ENCODE results near the gene SPINT2. TPM values are rescaled to one million over a fixed set of nuclear protein-coding genes. Genes with fewer than 3 reads are reported as not detected.

Gene SPINT2
- total RNA-seq, 1 donor, result 2.2 TPM

DNA sequence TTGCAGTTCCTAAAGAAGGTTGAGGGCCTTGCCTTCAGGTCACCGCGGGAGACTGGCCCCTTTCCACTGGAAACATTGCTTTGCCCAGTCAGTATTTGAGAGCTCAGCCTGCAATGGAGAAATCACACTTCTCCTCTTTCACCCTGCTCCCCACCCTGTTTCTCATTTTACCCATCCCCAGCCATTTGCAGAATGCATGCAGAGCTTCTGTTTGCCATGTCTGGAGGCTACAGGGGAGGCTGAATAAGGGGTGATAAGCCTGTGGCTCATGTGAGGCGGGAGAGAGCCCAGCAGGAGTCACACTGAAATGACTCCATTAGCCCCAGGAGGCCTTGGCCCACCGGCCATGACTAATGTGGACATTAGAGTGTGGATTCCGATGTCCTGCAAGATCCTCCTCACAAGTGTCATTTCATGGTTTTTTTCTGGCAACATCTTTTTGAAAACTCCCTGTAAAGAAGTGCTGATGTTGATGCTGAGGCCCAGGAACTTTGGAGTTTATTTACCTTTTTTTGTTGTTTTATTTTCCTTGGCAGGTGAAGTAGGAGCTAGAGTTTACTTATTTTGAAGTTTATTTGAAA is 6.3 kb downstream of the SPINT2 start:
- H3K27me3 ChIP-seq (ENCODE audit: insufficient read depth, low read length), result no peaks in the 10 kb centered on the region
- H3K36me3 ChIP-seq (ENCODE audit: insufficient read depth, low read length), result no peaks in the 10 kb centered on the region
- no peaks in the 10 kb centered on the region for H3K9me3 ChIP-seq (ENCODE audit: low read depth, low read length)
- no peaks in the 10 kb centered on the region for H3K79me2 ChIP-seq (ENCODE audit: insufficient read depth, low read length)
- H2AFZ ChIP-seq (ENCODE audit: low read length), result peak overlapping the region; percentile 42
- peak overlapping the region; percentile 56 for H3K4me2 ChIP-seq (ENCODE audit: insufficient read depth, low read length)
- TF ChIP-seq, protein P1, sequence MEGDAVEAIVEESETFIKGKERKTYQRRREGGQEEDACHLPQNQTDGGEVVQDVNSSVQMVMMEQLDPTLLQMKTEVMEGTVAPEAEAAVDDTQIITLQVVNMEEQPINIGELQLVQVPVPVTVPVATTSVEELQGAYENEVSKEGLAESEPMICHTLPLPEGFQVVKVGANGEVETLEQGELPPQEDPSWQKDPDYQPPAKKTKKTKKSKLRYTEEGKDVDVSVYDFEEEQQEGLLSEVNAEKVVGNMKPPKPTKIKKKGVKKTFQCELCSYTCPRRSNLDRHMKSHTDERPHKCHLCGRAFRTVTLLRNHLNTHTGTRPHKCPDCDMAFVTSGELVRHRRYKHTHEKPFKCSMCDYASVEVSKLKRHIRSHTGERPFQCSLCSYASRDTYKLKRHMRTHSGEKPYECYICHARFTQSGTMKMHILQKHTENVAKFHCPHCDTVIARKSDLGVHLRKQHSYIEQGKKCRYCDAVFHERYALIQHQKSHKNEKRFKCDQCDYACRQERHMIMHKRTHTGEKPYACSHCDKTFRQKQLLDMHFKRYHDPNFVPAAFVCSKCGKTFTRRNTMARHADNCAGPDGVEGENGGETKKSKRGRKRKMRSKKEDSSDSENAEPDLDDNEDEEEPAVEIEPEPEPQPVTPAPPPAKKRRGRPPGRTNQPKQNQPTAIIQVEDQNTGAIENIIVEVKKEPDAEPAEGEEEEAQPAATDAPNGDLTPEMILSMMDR (IDR thresholded peaks at IDR 0.05; ENCODE audit: extremely low read depth, low read depth, low read length), result no peak
- DNase-seq (ENCODE audit: insufficient read length, low spot score, missing footprints), result peak; percentile 89
- H3K4me3 ChIP-seq (ENCODE audit: insufficient read depth, low read length), result peak overlapping the region; percentile 23
- H3K4me1 ChIP-seq (ENCODE audit: insufficient read depth, low read length), result peaks cover 25% of the 10 kb centered on the region
- H3K27ac ChIP-seq (ENCODE audit: low read depth, low read length), result no peak overlapping the region
- no peaks in the 10 kb centered on the region for H4K20me1 ChIP-seq (ENCODE audit: insufficient read depth, low read length)

DNA sequence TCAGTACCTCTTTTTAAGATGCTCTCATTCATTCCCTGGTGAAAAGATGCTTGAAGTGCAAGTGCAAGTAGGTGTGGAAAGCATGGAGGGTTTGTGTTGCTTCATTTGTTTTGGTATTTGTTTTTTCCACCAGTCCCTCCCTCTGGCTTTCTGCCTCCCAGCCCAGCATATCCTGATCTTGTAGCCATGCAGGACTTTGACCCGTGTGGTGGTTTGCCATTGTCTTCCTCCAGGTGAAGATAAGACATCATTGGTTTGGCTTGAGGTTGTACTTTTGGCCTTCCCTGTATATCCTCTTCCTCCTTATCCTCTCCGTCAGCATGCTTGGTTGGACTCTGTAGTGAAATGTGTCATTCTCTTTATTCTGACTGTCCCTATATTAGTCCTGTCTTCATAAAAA is 9.1 kb downstream of the SPINT2 start:
- no peaks in the 10 kb centered on the region for H3K79me2 ChIP-seq (ENCODE audit: insufficient read depth, low read length)
- H3K9me3 ChIP-seq (ENCODE audit: low read depth, low read length), result no peaks in the 10 kb centered on the region
- H3K27ac ChIP-seq (ENCODE audit: low read depth, low read length), result no peak overlapping the region
- H3K27me3 ChIP-seq (ENCODE audit: insufficient read depth, low read length), result no peaks in the 10 kb centered on the region
- H4K20me1 ChIP-seq (ENCODE audit: insufficient read depth, low read length), result no peaks in the 10 kb centered on the region
- H2AFZ ChIP-seq (ENCODE audit: low read length), result no peak overlapping the region
- H3K4me3 ChIP-seq (ENCODE audit: insufficient read depth, low read length), result no peak overlapping the region
- H3K4me2 ChIP-seq (ENCODE audit: insufficient read depth, low read length), result no peak overlapping the region
- TF ChIP-seq, protein P1 (IDR thresholded peaks at IDR 0.05; ENCODE audit: extremely low read depth, low read depth, low read length), result no peak
- no peaks in the 10 kb centered on the region for H3K36me3 ChIP-seq (ENCODE audit: insufficient read depth, low read length)
- DNase-seq (ENCODE audit: insufficient read length, low spot score, missing footprints), result peak; percentile 39
- H3K4me1 ChIP-seq (ENCODE audit: insufficient read depth, low read length), result peaks cover 34% of the 10 kb centered on the region

DNA sequence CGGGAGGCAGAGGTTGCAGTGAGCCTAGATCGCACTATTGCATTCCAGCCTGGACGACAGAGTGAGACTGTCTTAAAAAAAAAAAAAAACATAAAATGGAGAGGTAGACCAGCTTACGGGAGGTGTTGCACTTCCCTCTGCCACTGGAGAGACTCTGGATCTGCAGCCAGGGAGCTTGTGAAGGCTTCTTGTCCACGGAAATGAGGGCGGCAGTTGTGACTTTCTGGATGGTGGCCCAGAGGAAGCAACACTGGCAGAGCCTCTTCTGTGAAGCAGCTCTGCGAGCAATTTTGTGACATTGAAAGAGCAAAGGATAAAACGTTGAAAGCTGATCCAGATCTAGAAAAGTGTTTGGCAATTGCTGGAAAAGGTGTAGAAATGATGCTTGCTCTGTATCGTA is 10.4 kb downstream of the SPINT2 start:
- peak overlapping the region; percentile 53 for H2AFZ ChIP-seq (ENCODE audit: low read length)
- H3K27ac ChIP-seq (ENCODE audit: low read depth, low read length), result no peak overlapping the region
- peaks cover 37% of the 10 kb centered on the region for H3K4me1 ChIP-seq (ENCODE audit: insufficient read depth, low read length)
- no peaks in the 10 kb centered on the region for H3K27me3 ChIP-seq (ENCODE audit: insufficient read depth, low read length)
- TF ChIP-seq, protein P1 (IDR thresholded peaks at IDR 0.05; ENCODE audit: extremely low read depth, low read depth, low read length), result no peak
- peak; percentile 15 for DNase-seq (ENCODE audit: insufficient read length, low spot score, missing footprints)
- no peaks in the 10 kb centered on the region for H4K20me1 ChIP-seq (ENCODE audit: insufficient read depth, low read length)
- no peak overlapping the region for H3K4me2 ChIP-seq (ENCODE audit: insufficient read depth, low read length)
- no peaks in the 10 kb centered on the region for H3K9me3 ChIP-seq (ENCODE audit: low read depth, low read length)
- H3K36me3 ChIP-seq (ENCODE audit: insufficient read depth, low read length), result no peaks in the 10 kb centered on the region
- no peak overlapping the region for H3K4me3 ChIP-seq (ENCODE audit: insufficient read depth, low read length)
- no peaks in the 10 kb centered on the region for H3K79me2 ChIP-seq (ENCODE audit: insufficient read depth, low read length)

DNA sequence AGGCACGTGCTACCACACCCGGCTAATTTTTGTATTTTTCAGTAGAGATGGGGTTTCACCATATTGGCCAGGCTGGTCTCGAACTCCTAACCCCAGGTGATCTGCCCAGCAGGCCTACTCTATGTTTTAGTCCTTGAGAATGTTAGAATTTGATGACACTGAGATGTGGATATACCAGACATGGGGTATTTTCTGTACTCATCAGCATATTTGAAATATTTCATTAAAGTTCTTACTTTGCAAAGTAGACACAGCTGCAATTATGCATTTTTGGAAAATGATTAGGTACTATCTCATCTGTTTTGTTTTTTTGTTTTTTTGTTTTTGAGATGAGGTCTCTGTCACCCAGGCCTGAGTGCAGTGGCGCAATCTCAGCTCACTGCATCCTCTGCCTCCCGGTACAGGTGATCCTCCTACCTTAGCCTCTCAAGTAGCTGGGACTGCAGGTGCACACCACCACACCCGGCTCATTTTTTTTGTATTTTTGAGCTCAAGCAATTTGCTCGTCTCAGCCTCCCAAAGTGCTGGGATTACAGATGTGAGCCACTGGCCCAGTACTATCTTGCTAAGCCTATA is 12.7 kb downstream of the SPINT2 start:
- H3K27ac ChIP-seq (ENCODE audit: low read depth, low read length), result peak overlapping the region; percentile 75
- H3K36me3 ChIP-seq (ENCODE audit: insufficient read depth, low read length), result no peaks in the 10 kb centered on the region
- no peaks in the 10 kb centered on the region for H4K20me1 ChIP-seq (ENCODE audit: insufficient read depth, low read length)
- no peak overlapping the region for H3K4me3 ChIP-seq (ENCODE audit: insufficient read depth, low read length)
- no peaks in the 10 kb centered on the region for H3K9me3 ChIP-seq (ENCODE audit: low read depth, low read length)
- H3K4me2 ChIP-seq (ENCODE audit: insufficient read depth, low read length), result peak overlapping the region; percentile 70
- H3K79me2 ChIP-seq (ENCODE audit: insufficient read depth, low read length), result no peaks in the 10 kb centered on the region
- no peak for DNase-seq (ENCODE audit: insufficient read length, low spot score, missing footprints)
- H2AFZ ChIP-seq (ENCODE audit: low read length), result no peak overlapping the region
- peaks cover 24% of the 10 kb centered on the region for H3K4me1 ChIP-seq (ENCODE audit: insufficient read depth, low read length)
- H3K27me3 ChIP-seq (ENCODE audit: insufficient read depth, low read length), result no peaks in the 10 kb centered on the region
- TF ChIP-seq, protein P1 (IDR thresholded peaks at IDR 0.05; ENCODE audit: extremely low read depth, low read depth, low read length), result no peak

Data from osteoblast (primary cell).